T-helper 1 cell treated with Interleukin-12 subunit alpha and Interleukin-12 subunit beta and Interleukin-4 antibody, amounts not matched to agents 30 μg/mL and 1 μg/mL, for 36 hours (primary cell): ENCODE results near the gene RPS18.
"Not testable (repeated sequence)": the region's sequence is repeated elsewhere in the genome, so short reads cannot be mapped to it uniquely, and the experiment has no call there.

ENCODE experiments used
- H3K27ac Mint-ChIP-seq: one replicate; pipeline ENCODE4 v1.8.0; 2021; ENCODE audit warnings: mild to moderate bottlenecking, mixed read lengths
- H3K27me3 Mint-ChIP-seq: one replicate; pipeline ENCODE4 v1.8.0; 2021; ENCODE audit warnings: low read depth, mixed read lengths
- H3K36me3 Mint-ChIP-seq: one replicate; pipeline ENCODE4 v1.8.0; 2021; ENCODE audit warnings: low read depth, mixed read lengths
- H3K4me1 Mint-ChIP-seq: one replicate; pipeline ENCODE4 v1.8.0; 2021; ENCODE audit warnings: low read depth, mixed read lengths
- H3K4me3 Mint-ChIP-seq: one replicate; pipeline ENCODE4 v1.8.0; 2021; ENCODE audit warnings: mild to moderate bottlenecking, moderate library complexity, mixed read lengths
- H3K9me3 Mint-ChIP-seq: one replicate; pipeline ENCODE4 v1.8.0; 2021; ENCODE audit warnings: mixed read lengths

The RPS18 gene

GRCh38 chr6:33271468-33272274 lies at the start of gene RPS18, which contains the start of gene VPS52:
Gene RPS18 (plus strand): TSS chr6:33272075. CDS start chr6:33272120, 45 bp downstream.
Gene VPS52 (minus strand): TSS chr6:33271876. CDS start chr6:33271675, 201 bp downstream.
- Mint-ChIP-seq H3K4me1 (peaks cover 42% of the 10 kb centered on the region), H3K36me3 (peaks cover 61% of the 10 kb centered on the region), H3K9me3 (no peaks in the 10 kb centered on the region), H3K4me3 (peak within 1 kb of the TSS; percentile 96), H3K27ac (peak within 1 kb of the TSS; percentile 98), H3K27me3 (no peaks in the 10 kb centered on the region)

- not testable (repeated sequence) for H3K27ac Mint-ChIP-seq, H3K4me3 Mint-ChIP-seq, H3K9me3 Mint-ChIP-seq, H3K36me3 Mint-ChIP-seq, H3K4me1 Mint-ChIP-seq
- peaks cover 70% of the 10 kb centered on the region for H3K27me3 Mint-ChIP-seq
These were observed 45.3 kb upstream of the RPS18 start for GRCh38 chr6:33226503-33227120.

GRCh38 chr6:33235221-33235634 lies 36.6 kb upstream of the RPS18 start:
- Mint-ChIP-seq H3K4me3 (no peak overlapping the region), H3K4me1 (no peaks in the 10 kb centered on the region), H3K36me3 (no peaks in the 10 kb centered on the region), H3K9me3 (no peaks in the 10 kb centered on the region), H3K27ac (no peak overlapping the region), H3K27me3 (peaks cover 44% of the 10 kb centered on the region)

- H3K4me1 Mint-ChIP-seq, result no peaks in the 10 kb centered on the region
- no peak overlapping the region for H3K4me3 Mint-ChIP-seq
- H3K9me3 Mint-ChIP-seq, result no peaks in the 10 kb centered on the region
- no peak overlapping the region for H3K27ac Mint-ChIP-seq
- H3K36me3 Mint-ChIP-seq, result no peaks in the 10 kb centered on the region
- peaks cover 42% of the 10 kb centered on the region for H3K27me3 Mint-ChIP-seq
These were observed 35.5 kb upstream of the RPS18 start for GRCh38 chr6:33236328-33236727.

- Mint-ChIP-seq H3K27ac (no peak overlapping the region), H3K4me1 (peaks cover 2% of the 10 kb centered on the region), H3K27me3 (peaks cover 41% of the 10 kb centered on the region)
These were observed 35.0 kb upstream of the RPS18 start for GRCh38 chr6:33236852-33237251.

GRCh38 chr6:33237741-33238140 lies 34.1 kb upstream of the RPS18 start:
- no peak overlapping the region for H3K27ac Mint-ChIP-seq
- no peak overlapping the region for H3K4me3 Mint-ChIP-seq
- H3K9me3 Mint-ChIP-seq, result no peaks in the 10 kb centered on the region
- H3K4me1 Mint-ChIP-seq, result peaks cover 7% of the 10 kb centered on the region
- peaks cover 42% of the 10 kb centered on the region for H3K27me3 Mint-ChIP-seq
- H3K36me3 Mint-ChIP-seq, result no peaks in the 10 kb centered on the region

More at GRCh38 chr6:33236852-33237251, 35.0 kb upstream of the RPS18 start:
- Mint-ChIP-seq H3K4me3 (no peak overlapping the region), H3K9me3 (no peaks in the 10 kb centered on the region), H3K36me3 (no peaks in the 10 kb centered on the region)

GRCh38 chr6:33241968-33242367 lies 29.9 kb upstream of the RPS18 start:
- H3K4me3 Mint-ChIP-seq, result no peak overlapping the region
- H3K27me3 Mint-ChIP-seq, result peaks cover 30% of the 10 kb centered on the region
- H3K4me1 Mint-ChIP-seq, result peaks cover 7% of the 10 kb centered on the region
- no peaks in the 10 kb centered on the region for H3K36me3 Mint-ChIP-seq
- no peak overlapping the region for H3K27ac Mint-ChIP-seq
- no peaks in the 10 kb centered on the region for H3K9me3 Mint-ChIP-seq

GRCh38 chr6:33243476-33243875 lies 28.4 kb upstream of the RPS18 start:
- H3K27ac Mint-ChIP-seq, result no peak overlapping the region
- no peaks in the 10 kb centered on the region for H3K9me3 Mint-ChIP-seq
- H3K4me1 Mint-ChIP-seq, result peaks cover 9% of the 10 kb centered on the region
- no peaks in the 10 kb centered on the region for H3K36me3 Mint-ChIP-seq
- no peak overlapping the region for H3K4me3 Mint-ChIP-seq
- H3K27me3 Mint-ChIP-seq, result peaks cover 22% of the 10 kb centered on the region

- Mint-ChIP-seq H3K4me1 (peaks cover 28% of the 10 kb centered on the region), H3K27ac (peak overlapping the region; percentile 94), H3K27me3 (peaks cover 8% of the 10 kb centered on the region), H3K9me3 (no peaks in the 10 kb centered on the region), H3K36me3 (peaks cover 24% of the 10 kb centered on the region), H3K4me3 (peak overlapping the region; percentile 91)
These were observed 23.8 kb upstream of the RPS18 start for GRCh38 chr6:33247977-33248642.

GRCh38 chr6:33248643-33248931 lies 23.3 kb upstream of the RPS18 start:
- Mint-ChIP-seq H3K36me3 (peaks cover 24% of the 10 kb centered on the region), H3K27ac (peak overlapping the region; percentile 94), H3K9me3 (no peaks in the 10 kb centered on the region), H3K4me1 (peaks cover 28% of the 10 kb centered on the region), H3K4me3 (peak overlapping the region; percentile 91), H3K27me3 (peaks cover 4% of the 10 kb centered on the region)

GRCh38 chr6:33248932-33249731 lies 22.7 kb upstream of the RPS18 start:
- Mint-ChIP-seq H3K36me3 (peaks cover 24% of the 10 kb centered on the region), H3K27ac (peak overlapping the region; percentile 94), H3K4me3 (peak overlapping the region; percentile 91), H3K9me3 (no peaks in the 10 kb centered on the region), H3K27me3 (peaks cover 4% of the 10 kb centered on the region), H3K4me1 (peaks cover 28% of the 10 kb centered on the region)

GRCh38 chr6:33249732-33250630 lies 21.9 kb upstream of the RPS18 start:
- peak overlapping the region; percentile 91 for H3K4me3 Mint-ChIP-seq
- no peaks in the 10 kb centered on the region for H3K9me3 Mint-ChIP-seq
- H3K4me1 Mint-ChIP-seq, result peaks cover 28% of the 10 kb centered on the region
- H3K36me3 Mint-ChIP-seq, result peaks cover 26% of the 10 kb centered on the region
- peak overlapping the region; percentile 94 for H3K27ac Mint-ChIP-seq
- peaks cover 4% of the 10 kb centered on the region for H3K27me3 Mint-ChIP-seq

GRCh38 chr6:33250731-33251130 lies 21.1 kb upstream of the RPS18 start:
- no peaks in the 10 kb centered on the region for H3K9me3 Mint-ChIP-seq
- H3K27me3 Mint-ChIP-seq, result peaks cover 3% of the 10 kb centered on the region
- H3K36me3 Mint-ChIP-seq, result peaks cover 27% of the 10 kb centered on the region
- H3K4me3 Mint-ChIP-seq, result peak overlapping the region; percentile 91
- H3K4me1 Mint-ChIP-seq, result peaks cover 29% of the 10 kb centered on the region
- peak overlapping the region; percentile 94 for H3K27ac Mint-ChIP-seq
